Right cardiac atrium (tissue), 5 donors: Measurements from ENCODE around the gene TNS4. TPM values are rescaled to one million over a fixed set of nuclear protein-coding genes. Genes with fewer than 3 reads are reported as not detected.

Experiments
- ATAC-seq, 2 donors: fragments of 200-7000 bp; cut with Tn5 transposase; one replicate each; pipeline versions ENCODE4 v1.8.0 to v1.9.1; 2020; ENCODE audit warnings: moderate library complexity in 2 of 2, mild to moderate bottlenecking in 1 of 2
- DNase-seq, 3 donors: peaks; one replicate each; pipeline ENCODE4 v3.0.0-alpha.2; 2020
- H3K27ac ChIP-seq: one replicate; pipeline ENCODE4 v1.5.1; 2013; ENCODE audit warnings: mild to moderate bottlenecking, low read length, control low read depth, moderate library complexity
- H3K27me3 ChIP-seq: one replicate; pipeline ENCODE4 v1.6.1; 2013; ENCODE audit not compliant: control insufficient read depth, insufficient read depth
- H3K4me1 ChIP-seq: one replicate; pipeline ENCODE4 v1.6.1; 2013; ENCODE audit warnings: low read length; ENCODE audit not compliant: control insufficient read depth, insufficient read depth
- H3K4me3 ChIP-seq: one replicate; pipeline ENCODE4 v1.5.1; 2013; ENCODE audit warnings: low read length, control low read depth
- H3K9me3 ChIP-seq: one replicate; pipeline ENCODE4 v1.6.1; 2013; ENCODE audit warnings: low read length; ENCODE audit not compliant: control insufficient read depth
- WGBS: extraction: QIAGEN DNeasy Blood & Tissue Kit; methylation state at CpG from one replicate; pipeline ENCODE4 v1.1.7; 2013; 5-methylcytosine and 5-hydroxymethylcytosine counted together
- intact Hi-C, 4 donors: fragments of 100-400 bp; cut with DNase I; formaldehyde crosslinking; loops; one replicate each; pipeline versions ENCODE4 v1.11.0 to v1.14.0; 2022 to 2023
- polyA plus RNA-seq: library from polyadenylated mRNA; stranded (reverse); fragments of 200-250 nt; gene quantifications from one replicate; pipeline ENCODE4 v1.2.3, GENCODE V29; 2013
- total RNA-seq, 4 donors: library from RNA; stranded (reverse); fragmentation: NEBNext Ultra II Directional; extraction: Animal tissue kit (Norgen Biotek cat#: 25700); gene quantifications; one replicate each; pipeline ENCODE4 v1.2.1, GENCODE V29; 2021
- donor health status: healthy with polysubstance abuse.
- donor health status: DM: no; HTN: yes; CAD: no.
- donor health status: DM: no; HTN: no; CAD: no.
- donor health status: DM: no; HTN: yes; CAD: no; lungs with severe emphysema.
- donor health status: DM: yes; HTN: yes; CAD: no.

The TNS4 gene
- total and polyA plus RNA-seq, 5 donors, result 0.14 TPM; not detected in 4

DNA sequence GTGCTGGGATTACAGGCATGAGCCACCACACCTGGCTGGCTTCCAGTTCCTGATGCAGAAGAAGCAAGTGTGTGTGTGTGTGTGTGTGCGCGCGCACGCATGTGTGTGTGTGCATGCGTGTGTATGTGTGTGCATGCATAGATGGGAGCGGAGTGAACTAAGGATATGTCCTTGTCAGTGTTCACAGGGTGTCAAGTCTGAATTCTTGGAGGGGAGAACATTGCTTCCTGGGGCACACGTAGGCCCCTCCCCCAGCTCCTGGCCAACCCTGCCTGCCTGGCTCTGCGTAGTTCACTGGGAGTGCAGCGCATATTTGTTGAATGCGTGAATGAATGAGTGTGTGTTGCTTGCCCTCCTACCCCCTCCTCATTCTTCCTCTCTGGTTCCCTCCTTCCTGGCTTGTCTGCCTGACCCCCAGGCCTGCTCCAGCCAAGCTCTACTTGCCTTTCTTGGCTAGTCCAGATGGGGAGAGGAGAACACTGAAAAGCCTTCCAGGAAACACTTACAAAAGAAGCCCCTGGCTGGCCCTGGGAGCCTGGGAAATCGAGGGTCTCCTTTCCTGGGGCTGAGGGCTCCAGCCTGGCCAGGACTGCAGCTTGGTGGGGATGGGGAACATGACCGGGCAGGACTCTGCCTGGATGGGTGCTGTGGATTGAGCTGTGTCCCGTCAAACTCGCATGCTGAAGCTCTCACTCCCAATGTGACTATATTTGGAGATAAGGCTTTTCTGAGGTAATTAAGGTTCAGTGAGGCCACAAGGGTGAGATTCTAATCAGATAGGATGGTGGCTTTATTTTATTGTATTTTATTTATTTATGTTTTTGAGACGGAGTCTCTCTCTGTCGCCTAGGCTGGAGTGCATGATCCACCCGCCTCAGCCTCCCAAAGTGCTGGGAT, 30.2 kb downstream of the TNS4 start:
- H3K4me1 ChIP-seq, result no peaks in the 10 kb centered on the region
- intact Hi-C loops, result loop anchor here in 1 of 4 donors (10.0 kb wide), 1 partner anchor 76 kb away; no protein-coding TSS in a partner anchor
- 78% methylated on average over 17 of the region's 17 CpGs for WGBS
- DNase-seq, result peak in 2 of 3 donors; percentile 38 to 59
- no peak overlapping the region for H3K27ac ChIP-seq
- no peaks in the 10 kb centered on the region for H3K27me3 ChIP-seq
- no peaks in the 10 kb centered on the region for H3K9me3 ChIP-seq
- peak in 1 of 2 donors; percentile 14 for ATAC-seq
- H3K4me3 ChIP-seq, result no peak overlapping the region

DNA sequence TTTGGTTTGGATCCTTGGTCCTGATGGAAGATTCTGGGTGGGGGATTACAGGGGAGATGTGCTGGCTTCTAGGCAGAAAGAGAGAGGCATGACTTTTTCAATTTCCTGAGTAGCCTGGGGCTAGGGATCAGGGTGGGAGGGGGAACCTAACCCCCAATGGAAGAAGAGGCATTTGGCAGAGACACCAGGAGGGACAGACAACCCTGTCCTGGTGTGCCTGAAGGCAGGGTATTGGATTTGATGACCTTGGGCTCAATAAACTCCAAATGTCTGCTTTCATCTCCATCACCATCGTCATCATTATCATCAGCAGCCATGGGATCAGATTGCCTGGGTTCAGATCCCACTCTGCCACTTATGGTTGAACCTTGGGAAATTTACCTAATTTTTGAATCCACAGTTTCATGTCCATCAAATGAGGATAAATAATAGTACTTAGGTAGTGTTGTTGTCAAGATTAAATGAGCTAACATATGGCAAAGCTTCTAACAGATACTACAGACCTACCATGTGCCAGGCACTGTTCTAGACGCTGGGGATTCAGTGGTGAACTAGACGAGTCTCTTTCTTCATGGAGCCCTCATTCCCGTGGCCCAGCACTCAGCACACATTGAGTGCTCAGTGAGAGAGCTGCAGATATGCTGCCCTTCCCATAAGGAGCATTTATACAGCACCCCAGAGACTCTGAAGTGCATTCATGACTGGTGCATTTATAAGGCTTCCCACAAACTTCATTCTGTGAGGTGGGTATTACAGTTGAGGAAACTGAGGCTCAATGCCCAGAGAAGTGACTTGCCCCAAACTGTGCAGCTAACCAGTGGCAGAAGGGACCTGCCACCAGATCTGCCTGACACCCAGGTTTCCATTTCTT, 31.4 kb downstream of the TNS4 start:
- Histone ChIP-seq H3K9me3 (no peaks in the 10 kb centered on the region), H3K27me3 (no peaks in the 10 kb centered on the region), H3K4me1 (no peaks in the 10 kb centered on the region), H3K27ac (no peak overlapping the region), H3K4me3 (no peak overlapping the region)
- intact Hi-C loops, result loop anchor here in 1 of 4 donors (10.0 kb wide), 1 partner anchor 75 kb away; no protein-coding TSS in a partner anchor
- 87% methylated on average over 4 of the region's 4 CpGs for WGBS
- peak in 2 of 3 donors; percentile 3 to 19 for DNase-seq
- ATAC-seq, result no peak

DNA sequence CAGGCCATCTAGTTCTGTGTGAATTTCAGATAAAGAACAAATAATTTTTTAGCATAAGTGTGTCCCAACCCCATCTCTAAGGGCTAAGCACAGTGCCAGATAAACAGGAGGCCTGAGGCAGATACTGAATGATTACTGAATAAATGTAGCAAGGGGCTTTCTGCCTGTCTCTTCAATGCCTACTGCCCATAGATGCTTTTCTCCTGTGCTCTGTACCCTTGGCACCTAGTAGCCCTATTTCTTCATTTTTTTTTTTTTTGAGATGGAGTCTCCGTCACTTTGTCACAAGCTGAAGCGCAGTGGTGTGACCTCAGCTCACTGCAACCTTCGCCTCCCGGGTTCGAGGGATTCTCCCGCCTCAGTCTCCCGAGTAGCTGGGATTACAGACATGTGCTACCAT, 32.9 kb downstream of the TNS4 start:
- DNase-seq, result peak in 2 of 3 donors; percentile 7 to 34
- no peak overlapping the region for H3K27ac ChIP-seq
- WGBS, result 98% methylated on average over 7 of the region's 7 CpGs
- H3K4me1 ChIP-seq, result no peaks in the 10 kb centered on the region
- no peak for ATAC-seq
- intact Hi-C loops, result no loop called here
- no peaks in the 10 kb centered on the region for H3K27me3 ChIP-seq
- no peak overlapping the region for H3K4me3 ChIP-seq
- no peaks in the 10 kb centered on the region for H3K9me3 ChIP-seq

DNA sequence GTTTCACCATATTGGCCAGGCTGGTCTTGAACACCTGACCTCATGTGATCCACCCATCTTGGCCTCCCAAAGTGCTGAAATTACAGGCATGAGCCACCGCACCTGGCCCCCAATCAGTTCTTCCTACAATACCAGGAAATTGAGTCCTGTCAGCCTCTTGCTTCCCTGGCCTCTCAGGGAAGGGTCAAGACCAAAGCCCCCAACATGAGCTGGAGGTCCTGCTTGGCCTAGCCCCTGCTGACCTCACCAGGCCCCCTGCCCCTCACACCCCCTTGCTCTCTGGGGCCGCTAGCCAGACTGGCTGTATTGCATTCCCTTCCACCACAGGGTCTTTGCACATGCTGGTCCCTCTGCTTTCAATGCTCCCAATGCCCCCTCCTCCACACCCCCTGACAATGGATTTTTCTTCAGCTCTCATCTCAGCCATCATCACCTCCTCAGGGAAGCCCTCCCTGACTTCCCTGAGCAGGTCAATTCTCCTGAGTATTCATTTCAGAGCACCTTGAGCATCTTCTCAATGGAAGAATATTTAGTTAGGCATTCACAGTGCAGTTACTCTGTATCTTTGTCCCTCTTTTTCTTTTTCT, 34.0 kb downstream of the TNS4 start:
- H3K27ac ChIP-seq, result no peak overlapping the region

DNA sequence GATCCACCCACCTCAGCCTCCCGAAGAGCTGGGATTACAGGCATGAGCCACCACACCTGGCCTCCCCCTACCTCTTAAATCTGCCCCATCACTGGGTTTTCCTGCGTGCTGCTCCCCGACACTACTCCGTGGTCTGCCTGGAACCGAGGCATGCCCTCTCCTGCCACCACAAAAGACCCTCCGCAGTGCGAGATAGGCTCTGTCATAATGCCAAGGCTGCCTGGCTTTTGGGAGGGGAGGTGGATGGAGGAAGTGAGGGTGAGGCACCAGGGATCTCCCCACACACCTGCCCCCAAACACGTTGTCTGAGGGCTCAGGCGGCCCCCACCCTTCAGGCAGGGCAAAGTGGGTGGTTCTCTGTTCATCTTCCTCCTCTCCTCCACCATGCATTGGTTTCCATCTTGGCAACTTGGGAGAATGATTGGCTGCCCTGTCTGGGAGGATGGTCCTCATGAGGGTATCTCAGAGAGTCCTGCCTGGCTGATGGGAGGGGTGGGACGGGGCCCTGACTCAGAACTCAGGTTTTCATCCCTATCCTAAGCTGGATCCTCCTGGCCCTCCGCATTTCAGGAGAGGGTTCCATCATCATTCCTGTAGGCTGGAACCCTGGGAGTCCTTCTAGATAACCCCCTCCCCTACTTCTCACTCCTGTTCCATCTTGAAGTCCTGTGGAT, 35.0 kb downstream of the TNS4 start:
- no peak overlapping the region for H3K27ac ChIP-seq
- DNase-seq (peak in 2 of 3 donors; percentile 27 to 40), ATAC-seq (no peak)
- no peaks in the 10 kb centered on the region for H3K27me3 ChIP-seq
- intact Hi-C loops, result no loop called here
- 78% methylated on average over 11 of the region's 11 CpGs for WGBS
- H3K4me1 ChIP-seq, result peaks cover 4% of the 10 kb centered on the region
- H3K4me3 ChIP-seq, result no peak overlapping the region
- no peaks in the 10 kb centered on the region for H3K9me3 ChIP-seq

More for the DNA sequence above, 34.0 kb downstream of the TNS4 start:
- Histone ChIP-seq H3K27me3 (no peaks in the 10 kb centered on the region), H3K9me3 (no peaks in the 10 kb centered on the region), H3K4me1 (no peaks in the 10 kb centered on the region), H3K4me3 (no peak overlapping the region)
- ATAC-seq, result no peak
- intact Hi-C loops, result no loop called here
- DNase-seq, result peak in 2 of 3 donors; percentile 17 to 30
- WGBS, result 89% methylated on average over 2 of the region's 2 CpGs

DNA sequence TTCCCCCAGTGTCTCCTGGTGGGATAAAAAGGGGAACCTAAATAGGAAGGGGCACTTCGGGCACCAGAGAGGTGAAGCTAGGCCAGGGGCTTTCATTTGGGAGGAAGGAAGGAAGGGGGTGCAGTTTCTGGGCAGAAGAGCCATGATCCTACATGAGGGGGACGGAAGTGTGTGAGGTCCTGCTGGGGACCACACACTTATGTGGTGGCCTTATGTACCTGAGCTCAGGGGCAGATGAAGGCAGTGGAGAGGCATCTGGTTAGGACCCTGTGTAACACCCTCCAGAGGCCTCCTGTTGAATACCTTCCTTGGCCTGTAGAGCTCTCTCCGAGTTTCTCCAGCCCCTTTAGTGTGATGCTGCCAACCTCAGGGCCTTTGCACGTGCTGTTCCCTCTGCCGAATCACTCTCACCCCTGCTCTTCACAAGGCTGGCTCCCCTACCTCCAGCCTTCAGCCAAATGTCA, 37.0 kb downstream of the TNS4 start:
- Histone ChIP-seq H3K27me3 (no peaks in the 10 kb centered on the region), H3K27ac (no peak overlapping the region), H3K4me1 (peaks cover 4% of the 10 kb centered on the region), H3K9me3 (no peaks in the 10 kb centered on the region), H3K4me3 (no peak overlapping the region)
- intact Hi-C loops, result no loop called here
- ATAC-seq, result peak in 1 of 2 donors; percentile 2
- WGBS, result 87% methylated on average over 5 of the region's 5 CpGs
- peak in 2 of 3 donors; percentile 27 to 35 for DNase-seq

DNA sequence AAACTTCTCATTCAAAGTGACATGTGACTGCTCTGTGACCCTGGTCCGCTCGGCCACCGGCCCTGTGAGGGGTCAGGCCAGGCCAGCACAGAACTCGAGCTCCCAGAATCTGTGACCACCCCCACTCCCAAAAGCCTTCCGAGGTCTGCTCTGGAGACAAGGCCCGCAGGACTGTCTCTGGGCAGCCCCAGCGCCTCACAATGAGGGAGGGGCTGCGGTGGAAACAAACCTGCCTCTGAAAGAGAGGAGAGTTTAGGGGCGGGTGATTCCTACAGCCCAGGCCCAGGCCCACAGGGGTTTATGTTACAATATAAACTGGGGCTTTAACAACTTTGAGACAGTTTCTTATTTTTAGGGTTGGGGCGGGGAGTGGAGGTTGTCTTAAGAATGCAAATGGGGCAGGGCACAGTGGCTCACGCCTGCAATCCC, 38.3 kb downstream of the TNS4 start:
- peak; percentile 15 to 20 for ATAC-seq

DNA sequence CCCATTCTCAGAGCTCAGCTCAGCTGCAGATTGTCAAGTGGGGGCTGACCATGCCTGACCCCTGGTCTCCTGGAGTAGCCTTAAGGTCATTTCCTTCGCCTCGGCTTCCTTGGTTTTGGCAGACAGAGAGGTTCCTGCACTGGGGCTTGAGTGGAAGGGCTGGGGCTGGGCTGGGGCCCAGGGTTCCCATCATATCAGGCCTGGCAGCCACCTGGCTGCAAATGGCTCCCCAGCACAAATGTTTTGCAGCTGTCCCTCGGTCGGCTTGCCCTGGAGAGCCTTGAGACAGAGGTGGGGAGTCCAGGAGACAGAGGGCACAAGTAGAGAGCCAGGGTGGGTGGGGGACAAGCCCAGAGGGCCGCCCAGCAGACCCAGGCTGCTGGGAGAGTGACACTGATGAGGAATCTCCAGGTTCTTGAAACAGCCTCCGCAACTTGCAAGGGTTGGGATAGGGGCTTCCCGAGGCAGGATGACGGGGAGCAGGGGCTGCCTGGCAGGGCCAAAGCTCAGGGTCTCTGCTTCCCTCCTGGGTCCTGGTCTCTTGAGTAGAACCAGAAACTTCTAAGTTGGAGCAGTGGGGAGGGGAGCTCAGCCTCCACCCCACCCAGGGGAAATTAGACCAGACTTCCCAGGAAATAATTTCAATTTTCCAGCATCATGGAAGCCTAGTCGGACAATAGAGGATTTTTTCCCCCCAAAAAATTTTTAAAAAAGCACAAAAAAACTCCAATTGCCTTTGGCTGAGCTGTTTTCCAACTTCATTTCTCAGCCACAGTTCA, 38.9 kb downstream of the TNS4 start:
- intact Hi-C loops, result no loop called here
- Histone ChIP-seq H3K27me3 (no peaks in the 10 kb centered on the region), H3K4me3 (no peak overlapping the region), H3K9me3 (no peaks in the 10 kb centered on the region), H3K4me1 (peaks cover 4% of the 10 kb centered on the region), H3K27ac (no peak overlapping the region)
- 35% methylated on average over 9 of the region's 9 CpGs for WGBS
- DNase-seq (peak; percentile 53 to 80 (median 76)), ATAC-seq (peak; percentile 25 to 32)

More for the DNA sequence above, 38.3 kb downstream of the TNS4 start:
- H3K27ac ChIP-seq, result no peak overlapping the region
- H3K9me3 ChIP-seq, result no peaks in the 10 kb centered on the region
- 36% methylated on average over 11 of the region's 11 CpGs for WGBS
- intact Hi-C loops, result no loop called here
- peak; percentile 52 to 76 (median 74) for DNase-seq
- no peaks in the 10 kb centered on the region for H3K27me3 ChIP-seq
- H3K4me1 ChIP-seq, result peaks cover 4% of the 10 kb centered on the region
- no peak overlapping the region for H3K4me3 ChIP-seq

DNA sequence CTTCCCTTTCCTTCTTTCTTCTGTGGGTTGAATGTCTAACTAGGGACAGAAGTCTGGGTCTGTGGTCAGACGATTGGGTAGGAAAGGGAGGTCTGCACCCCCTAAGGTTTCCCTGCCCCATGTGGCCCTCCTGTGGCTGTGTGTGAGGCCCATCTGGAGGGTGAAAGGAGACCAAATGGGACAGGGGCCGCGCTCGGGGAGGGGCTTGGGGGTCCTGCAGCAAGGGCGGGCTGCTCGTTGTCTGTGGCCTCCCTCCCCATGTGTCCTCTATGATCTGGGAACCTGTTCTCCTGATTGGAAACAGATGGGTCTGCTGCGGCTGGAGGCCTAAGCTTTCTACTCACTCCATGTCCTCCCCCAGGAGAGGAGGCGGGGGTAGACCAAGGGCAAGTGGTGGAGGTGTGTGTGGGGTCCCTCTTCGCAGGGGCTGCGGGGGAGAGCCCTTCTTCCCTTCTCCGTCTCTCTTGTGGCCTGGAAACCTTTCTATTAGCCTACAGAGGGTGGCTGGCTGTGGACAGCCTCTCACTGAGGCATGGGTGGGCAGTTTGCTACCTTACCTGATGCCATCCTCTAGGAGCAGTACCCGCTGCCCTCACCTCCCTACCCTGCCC, 39.6 kb downstream of the TNS4 start:
- H3K4me3 ChIP-seq, result no peak overlapping the region
- H3K27me3 ChIP-seq, result no peaks in the 10 kb centered on the region
- ATAC-seq (peak; percentile 1 to 2), DNase-seq (peak; percentile 48 to 61 (median 60))
- H3K4me1 ChIP-seq, result peaks cover 10% of the 10 kb centered on the region
- intact Hi-C loops, result no loop called here
- H3K9me3 ChIP-seq, result no peaks in the 10 kb centered on the region
- WGBS, result 61% methylated on average over 12 of the region's 12 CpGs
- H3K27ac ChIP-seq, result peak overlapping the region; percentile 8
